HK-2 (cell line): Measurements from ENCODE around the gene ACBD5.
A peak's percentile ranks its signal among the peaks of the same experiment; 100 is the strongest.
"Not testable (repeated sequence)": the region's sequence is repeated elsewhere in the genome, so short reads cannot be mapped to it uniquely, and the experiment has no call there.

ENCODE experiments used
- DNase-seq: peaks from one replicate; pipeline ENCODE4 v3.0.0-alpha.2; 2018; ENCODE audit not compliant: unreplicated experiment

The ACBD5 gene, protein sequence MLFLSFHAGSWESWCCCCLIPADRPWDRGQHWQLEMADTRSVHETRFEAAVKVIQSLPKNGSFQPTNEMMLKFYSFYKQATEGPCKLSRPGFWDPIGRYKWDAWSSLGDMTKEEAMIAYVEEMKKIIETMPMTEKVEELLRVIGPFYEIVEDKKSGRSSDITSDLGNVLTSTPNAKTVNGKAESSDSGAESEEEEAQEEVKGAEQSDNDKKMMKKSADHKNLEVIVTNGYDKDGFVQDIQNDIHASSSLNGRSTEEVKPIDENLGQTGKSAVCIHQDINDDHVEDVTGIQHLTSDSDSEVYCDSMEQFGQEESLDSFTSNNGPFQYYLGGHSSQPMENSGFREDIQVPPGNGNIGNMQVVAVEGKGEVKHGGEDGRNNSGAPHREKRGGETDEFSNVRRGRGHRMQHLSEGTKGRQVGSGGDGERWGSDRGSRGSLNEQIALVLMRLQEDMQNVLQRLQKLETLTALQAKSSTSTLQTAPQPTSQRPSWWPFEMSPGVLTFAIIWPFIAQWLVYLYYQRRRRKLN

DNA sequence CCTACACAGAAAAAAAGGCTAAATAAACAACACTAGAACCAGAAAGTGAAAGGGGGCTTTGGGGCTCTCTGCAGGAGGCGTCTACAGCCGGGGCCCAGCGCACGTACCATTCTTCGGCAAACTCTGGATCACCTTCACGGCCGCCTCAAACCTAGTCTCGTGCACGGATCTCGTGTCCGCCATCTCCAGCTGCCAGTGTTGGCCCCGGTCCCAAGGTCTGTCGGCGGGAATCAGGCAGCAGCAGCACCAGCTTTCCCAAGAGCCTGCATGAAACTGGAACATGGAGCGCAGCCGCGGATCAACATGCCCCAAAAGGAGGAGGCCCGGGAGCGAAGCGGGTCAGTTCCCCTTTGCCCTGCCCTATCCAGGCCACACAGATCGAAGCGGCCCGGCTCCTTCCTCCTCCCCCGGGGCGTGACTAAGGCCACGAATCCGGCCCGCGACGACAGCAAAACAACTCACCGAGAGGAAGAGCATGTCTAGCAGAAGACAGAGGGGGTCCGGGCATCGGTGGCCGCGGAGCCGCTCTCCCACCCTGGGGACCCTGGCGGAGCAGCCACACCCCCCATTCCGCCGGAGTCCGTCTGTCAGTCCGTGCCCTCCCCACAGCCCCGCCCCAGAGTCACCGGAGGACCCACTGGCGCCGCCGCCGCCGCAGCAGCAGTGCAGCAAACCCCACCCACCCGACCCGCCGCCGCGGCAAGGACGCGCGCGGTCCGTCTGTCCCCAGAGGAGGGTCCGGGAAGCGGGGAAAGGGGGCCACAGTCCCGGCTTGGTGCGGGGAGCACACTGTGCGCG, at the start of gene ACBD5:
Gene ACBD5, minus strand, starts transcription at position 586 of the 798 bp plus-strand sequence. Its CDS starts 109 bp downstream, at position 477.
- DNase-seq = peak; percentile 76

DNA sequence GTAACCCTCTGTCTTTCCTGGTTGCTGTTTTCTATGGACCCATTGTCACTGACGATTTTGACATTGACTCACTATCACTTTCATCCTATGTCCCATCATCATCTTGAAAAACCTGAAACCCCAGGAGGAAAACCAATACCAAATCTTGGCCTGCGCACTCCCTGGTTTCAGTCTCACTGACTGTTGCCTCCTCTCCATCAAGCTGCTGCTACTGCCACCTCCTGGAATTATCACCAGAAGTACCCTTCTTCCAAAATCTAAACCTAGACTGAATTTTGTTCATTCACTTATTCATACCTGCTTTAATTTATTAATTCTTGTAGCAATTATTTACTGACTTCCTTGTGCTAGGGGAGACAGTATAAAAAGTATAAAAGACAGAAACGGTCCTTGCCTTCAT, 44.5 kb upstream of the ACBD5 start:
- DNase-seq = no peak

DNA sequence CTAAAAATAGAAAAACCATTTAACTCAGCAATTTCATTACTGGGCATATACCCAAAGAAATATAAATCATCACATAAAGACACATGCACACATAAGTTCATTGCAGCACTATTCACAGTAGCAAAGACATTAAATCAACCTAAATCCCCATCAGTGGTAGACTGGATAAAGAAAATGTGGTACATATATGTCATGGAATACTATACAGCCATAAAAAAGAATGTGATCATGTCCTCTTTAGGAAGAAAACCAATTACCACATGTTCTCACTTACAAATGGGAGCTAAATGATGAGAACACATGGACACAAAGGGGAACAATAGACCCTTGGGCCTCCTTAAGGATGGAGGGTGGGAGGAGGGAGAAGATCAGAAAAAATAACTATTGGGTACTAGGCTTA, 36.0 kb upstream of the ACBD5 start:
- DNase-seq = no peak

DNA sequence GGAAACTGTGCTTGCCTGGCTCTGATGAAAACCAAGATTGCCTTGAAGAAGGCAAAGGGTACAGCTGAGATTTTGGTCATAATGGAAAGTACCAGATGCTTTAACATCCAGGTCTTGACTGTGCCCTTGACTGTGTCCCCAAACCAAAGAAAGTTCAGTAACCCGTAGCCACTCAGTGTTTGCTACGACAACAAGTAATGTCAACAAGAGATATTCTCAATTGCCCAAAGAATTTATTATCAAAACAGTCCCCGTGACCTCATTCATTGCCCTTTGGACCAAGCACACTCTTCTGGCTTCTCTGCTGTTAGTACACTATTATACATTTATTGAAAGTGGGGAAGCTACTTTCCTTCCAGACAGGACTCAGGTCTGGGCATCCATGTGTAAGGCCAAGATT, 25.4 kb upstream of the ACBD5 start:
- DNase-seq = not testable (repeated sequence)

DNA sequence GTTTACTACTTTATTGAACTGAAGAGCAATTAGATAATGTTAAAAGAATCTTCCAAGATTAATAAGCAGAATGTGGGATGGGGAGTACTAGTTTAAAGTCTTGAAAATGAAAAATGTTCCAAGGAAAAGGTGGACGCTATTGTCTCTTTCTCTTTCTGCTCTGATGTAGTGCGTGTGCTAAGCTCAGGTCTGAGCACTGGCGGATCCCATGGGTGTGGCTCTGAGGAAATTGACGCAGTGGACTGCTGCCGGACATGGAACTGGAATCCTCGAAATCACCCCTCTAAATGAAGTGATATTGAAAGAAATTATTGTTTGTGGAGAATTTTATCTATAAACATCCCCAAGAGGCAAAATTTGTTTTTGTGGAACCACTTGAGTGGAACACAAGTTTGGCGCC, 22.2 kb upstream of the ACBD5 start:
- DNase-seq = not testable (repeated sequence)

DNA sequence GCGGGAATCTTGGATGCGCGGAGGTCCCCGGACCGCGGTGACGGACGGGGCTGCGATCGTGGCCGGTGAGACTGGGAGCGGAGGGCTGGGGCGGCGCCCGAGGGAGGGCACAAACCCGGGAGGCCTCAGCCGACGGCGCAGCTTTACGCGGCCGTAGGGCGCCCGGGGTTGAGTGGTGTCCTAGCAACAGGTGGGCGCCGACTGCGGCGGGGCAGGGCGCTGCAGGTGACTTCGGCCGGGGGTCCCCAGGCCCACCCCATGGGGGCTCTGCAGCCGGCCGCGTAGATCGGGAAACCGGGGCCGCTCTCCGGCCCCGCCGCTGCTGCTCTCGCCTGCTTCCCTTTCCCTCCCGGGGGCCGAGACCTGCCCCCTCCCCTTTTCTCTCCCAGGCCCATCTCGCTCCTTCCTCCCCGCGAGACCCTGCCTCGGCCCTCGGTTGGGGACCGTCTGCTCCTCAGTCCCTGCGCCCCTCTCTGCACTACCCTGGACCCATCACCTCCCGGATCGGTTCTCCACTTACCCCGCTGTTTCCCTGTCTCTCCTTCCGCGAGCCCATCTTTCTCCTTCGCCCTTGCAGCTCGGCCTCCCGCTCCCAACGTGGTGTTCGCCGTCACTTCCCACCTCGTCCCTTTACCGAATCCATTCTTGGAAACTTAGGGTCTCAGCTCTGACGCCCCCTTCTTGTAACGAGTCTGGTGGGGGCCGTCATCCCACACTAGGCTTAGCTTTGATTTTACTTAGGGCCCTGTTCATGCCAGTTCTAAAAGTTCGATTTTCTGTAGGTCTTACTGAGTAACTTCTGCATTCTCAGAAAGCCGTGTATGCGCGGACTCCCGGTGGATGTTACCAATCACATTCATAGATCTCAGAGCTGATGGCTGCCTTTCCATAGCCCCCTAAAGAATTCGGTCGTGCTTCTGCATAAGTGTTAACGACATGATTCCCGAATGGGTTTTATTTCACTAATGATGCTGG, 18.5 kb upstream of the ACBD5 start:
- no peak for DNase-seq

DNA sequence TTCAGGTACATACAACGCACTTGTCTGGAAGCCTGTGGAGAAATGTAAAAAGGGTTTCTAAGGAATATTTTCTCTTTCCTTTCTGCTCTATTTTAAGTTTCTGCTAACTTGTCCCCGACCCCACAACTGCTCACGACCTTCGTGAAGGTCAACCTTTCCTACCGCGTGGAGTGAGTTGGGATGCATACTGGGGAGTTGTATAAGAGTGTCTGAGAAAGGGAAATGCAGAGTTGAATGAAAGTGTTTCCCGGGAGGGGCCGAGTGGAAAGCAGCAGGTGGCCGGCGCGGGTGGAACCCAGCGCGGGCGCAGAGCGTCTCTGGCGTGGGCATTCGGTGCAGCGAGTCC, 17.9 kb upstream of the ACBD5 start:
- no peak for DNase-seq

DNA sequence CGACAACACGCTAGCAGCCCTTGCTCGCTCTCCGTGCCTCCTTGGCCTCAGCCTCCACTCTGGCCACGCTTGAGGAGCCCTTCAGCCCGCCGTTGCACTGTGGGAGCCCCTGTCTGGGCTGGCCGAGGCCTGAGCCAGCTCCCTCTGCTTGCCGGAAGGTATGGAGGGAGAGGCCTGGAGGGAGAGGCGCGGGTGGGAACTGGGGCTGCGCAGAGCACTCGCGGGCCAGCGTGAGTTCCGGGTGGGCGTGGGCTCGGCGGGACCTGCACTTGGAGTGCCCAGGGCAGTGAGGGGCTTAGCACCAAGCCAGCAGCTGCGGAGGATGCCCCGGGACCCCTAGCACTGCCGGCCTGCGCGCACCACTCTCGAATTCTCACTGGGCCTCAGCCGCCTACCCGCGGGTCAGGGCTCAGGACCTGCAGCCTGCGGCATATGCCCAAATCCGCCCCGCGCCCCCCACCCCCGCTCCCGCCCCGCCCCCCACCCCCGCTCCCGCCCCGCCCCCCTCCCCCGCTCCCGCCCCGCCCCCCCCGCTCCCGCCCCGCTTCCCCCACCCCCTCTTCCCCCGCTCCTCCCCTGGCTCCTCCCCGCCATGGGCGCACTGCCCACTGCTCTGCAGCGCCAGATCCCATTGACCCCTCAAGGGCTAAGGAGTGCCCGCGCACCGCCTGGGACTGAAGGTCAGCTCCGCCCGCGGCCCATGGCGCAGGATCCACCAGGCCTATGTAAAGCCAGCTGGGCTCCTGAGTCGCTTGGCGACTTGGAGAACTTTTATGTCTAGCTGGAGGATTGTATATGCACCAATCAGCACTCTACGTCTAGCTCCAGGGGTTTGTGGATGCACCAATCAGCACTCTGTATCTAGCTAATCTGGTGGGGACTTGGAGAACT, 15.9 kb upstream of the ACBD5 start:
- DNase-seq = no peak

DNA sequence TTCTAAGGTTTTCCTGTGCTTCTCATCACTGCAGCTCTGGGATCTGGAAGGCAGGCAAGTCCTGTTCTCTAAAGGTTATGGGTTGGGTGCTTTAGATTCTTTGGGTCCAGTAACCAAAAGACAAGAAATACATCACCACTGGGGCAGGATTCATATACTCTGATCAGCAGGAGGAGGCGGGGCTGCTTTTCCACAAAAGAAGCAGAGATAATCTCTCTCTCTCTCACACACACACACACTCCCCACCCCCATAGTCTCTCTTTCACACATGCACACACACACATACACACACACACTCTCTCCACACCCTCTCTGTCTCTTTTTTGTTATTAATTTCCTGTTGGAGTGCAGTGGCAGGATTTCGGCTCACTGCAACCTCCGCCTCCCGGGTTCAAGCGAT, 13.0 kb upstream of the ACBD5 start:
- no peak for DNase-seq

DNA sequence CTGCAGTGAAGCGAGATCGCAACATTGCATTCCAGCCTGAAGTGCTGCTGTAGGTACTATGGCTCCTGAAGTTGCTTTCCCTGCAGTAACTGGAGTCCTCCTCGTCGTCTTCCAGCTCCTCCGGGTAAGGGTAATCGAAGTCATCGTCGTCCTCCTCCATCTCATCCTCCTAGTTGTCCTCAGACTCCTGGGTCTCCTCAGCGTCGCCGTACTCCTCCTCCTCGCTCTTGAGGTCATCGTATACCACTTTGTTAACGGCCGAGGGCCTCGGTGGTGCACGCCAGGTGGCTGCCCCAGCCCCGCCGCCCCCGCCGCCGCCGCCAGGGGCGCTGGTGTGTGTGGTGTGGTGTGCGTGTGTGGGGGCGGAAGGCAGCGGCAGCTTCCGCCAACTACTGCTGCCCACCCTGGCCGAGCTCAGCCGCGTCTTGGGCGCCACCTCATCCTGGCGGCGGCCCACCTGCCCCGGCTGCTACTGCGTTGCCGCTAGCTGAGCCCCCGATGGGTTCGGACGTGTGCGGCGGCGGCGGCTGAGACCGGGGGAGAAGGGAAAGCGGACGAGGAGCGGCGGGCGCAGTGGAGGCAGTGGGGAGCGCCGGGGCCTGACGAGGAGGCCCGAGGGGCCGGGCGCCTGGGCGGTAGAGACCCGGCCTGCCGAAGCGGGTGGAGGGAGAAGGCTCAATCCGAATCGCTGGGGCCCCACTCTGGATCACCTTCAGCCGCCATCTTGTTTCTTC, 11.8 kb upstream of the ACBD5 start:
- no peak for DNase-seq

DNA sequence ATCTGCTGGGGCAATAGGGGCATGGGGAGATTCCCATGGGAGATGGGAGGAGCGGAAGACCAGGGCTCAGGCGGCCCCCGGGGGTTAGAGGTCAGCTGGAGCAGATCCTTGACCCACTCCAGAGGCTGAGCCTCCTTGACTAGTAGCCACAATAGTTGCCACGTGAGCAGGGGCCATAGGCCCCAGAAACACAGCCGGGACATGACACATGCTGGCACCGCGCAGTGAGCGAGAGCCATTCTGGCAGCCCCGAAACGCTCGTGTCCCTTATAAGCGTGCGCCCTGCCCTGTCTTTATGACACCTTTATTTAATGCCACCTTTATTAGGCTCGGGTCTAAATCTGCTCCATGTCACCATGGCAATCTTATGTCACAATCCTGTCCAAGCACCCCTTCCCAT, 11.0 kb upstream of the ACBD5 start:
- DNase-seq = no peak

DNA sequence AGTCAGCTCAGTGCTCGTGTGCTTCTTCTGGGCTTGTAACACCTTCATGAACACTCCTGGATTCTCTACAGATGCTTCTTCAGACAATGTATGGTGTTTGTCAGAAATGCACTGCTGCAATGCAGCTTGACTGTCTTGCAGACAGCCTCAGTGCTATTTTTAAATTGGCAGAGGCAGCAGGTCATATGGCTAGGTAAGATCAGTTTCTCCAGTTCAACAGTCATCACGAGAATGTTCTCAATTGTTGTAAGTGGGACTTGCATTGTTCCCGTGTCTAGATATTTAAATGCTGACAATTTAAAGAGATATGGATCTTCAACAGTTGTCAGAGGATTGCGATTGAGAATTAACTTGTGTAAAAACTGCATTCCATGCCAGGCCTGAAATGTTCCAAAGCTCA, 7.6 kb upstream of the ACBD5 start:
- DNase-seq = no peak

DNA sequence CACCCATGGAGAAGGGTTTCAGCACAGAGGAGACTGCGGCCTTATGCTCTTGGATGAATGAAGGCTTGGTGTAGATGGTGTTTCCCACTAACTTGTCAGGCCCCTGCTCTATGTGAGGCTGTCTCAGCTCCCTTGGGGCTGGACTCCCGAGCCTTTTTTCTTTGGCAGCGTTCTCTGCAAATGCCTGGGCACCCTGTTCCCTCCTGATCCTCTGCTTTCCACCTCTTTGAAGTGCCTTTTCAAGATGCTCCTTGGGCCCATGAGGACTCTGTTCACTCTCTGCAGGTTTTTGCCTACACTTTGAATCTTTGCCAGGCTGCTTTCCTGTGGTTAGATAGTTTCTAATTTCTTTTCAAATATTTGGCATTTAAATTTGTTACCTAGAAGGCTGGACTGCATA, 6.8 kb upstream of the ACBD5 start:
- DNase-seq = no peak

DNA sequence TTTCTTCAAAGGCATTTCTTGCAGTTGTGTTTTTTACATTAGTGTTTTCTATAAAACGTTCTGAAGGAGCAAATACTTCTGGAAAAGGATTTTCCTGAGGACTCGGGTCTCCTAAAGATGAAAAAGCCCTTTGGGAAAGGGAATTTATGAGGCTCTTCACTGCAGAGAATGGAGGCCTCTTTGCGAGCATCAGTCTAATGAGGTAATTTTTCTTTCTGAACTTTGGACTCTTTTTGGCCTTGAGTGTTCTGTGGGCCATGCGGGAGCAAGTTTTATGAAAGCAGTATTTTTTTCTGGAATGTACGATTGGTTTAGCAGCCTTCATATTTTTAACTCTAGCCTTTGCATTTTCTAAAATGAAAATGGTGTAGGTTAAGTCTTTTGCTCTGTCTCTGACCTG, 6.4 kb upstream of the ACBD5 start:
- DNase-seq = no peak

DNA sequence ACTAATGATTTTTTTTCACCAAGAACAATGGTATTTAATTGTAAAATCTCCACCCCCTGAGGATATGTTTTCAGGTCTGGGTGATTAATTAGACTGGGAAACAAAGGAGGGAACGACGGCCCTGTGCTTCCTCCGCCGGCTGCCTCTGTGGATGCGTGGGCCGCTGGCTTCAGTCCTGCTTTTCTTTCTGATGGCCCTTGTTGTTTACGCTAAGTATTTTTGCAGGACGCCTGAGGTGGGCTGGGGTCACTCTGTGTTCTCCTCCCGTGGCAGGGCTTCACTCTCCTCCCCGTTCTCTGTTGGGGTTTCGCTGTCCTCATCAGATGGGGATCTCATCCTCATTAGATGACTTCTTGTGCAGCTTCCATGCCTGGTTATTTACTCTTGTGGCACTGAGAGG, 5.2 kb upstream of the ACBD5 start:
- DNase-seq = no peak

DNA sequence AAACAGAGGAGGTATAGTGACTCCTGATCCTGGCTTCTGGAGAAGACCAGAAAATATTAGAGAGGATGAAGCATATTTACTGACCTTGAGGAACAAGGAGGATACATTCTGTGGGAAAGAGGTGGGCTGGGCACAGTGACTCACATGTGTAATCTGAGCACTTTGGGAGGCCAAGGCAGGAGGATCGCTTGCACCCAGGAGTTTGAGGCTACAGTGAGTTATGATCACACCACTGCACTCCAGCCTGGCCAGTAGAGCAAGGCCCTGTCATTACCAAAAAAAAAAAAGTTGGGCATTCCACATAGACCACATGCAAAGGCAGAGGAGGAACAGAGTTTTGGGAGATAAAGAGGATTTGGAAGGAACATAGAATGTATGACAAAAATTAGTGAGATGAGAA, 4.4 kb upstream of the ACBD5 start:
- DNase-seq = no peak

DNA sequence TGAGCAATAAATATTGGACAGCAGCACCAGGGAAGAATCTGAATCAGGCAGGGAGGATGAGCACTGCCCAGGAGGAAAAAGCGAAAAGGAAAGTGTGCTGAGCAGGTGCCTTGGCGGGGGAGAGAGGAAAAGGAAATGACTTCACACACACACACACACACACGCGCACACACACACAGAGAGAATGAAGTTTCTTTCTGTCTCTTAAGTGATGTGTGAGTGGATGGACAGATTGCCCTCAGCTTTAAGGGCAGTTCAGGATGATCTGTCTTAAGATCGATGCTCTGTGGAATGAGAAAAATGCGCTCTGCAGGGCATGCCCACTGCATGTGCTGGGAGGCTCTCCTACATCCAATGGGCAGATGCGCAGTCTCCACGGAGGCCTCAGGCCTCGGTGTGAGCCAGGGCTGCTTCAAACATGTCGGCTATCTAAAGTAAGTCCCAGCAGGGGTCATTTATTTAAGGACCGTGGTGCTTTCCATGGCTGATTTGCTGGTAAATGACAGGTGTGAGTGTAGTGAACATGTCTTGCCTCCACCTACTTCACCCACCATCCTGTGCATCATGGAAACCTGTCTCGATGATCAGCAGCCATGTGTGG, 2.5 kb upstream of the ACBD5 start:
- peak; percentile 27 for DNase-seq

DNA sequence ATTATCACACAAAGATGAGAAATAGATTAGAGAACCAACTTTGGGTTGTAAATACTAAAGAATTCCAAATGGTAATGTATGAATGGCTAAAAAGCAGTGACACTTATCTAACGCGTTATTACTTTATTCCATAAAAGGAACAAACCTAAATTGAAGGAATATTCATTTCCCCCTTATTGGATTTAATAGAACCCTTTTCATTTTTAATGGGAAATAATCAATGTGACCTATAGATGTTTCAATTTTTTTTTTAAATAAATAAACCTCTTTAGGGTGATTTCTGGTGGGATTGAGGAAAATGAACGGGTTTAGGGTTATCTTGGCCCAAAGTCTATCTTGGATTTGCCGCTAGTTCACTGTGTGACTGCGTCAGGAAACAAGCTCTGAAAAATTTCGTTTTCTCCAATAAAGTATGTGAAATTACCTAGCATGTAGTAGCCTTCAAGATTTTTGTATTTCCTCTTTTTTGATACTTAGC, 1.9 kb upstream of the ACBD5 start:
- DNase-seq = no peak

DNA sequence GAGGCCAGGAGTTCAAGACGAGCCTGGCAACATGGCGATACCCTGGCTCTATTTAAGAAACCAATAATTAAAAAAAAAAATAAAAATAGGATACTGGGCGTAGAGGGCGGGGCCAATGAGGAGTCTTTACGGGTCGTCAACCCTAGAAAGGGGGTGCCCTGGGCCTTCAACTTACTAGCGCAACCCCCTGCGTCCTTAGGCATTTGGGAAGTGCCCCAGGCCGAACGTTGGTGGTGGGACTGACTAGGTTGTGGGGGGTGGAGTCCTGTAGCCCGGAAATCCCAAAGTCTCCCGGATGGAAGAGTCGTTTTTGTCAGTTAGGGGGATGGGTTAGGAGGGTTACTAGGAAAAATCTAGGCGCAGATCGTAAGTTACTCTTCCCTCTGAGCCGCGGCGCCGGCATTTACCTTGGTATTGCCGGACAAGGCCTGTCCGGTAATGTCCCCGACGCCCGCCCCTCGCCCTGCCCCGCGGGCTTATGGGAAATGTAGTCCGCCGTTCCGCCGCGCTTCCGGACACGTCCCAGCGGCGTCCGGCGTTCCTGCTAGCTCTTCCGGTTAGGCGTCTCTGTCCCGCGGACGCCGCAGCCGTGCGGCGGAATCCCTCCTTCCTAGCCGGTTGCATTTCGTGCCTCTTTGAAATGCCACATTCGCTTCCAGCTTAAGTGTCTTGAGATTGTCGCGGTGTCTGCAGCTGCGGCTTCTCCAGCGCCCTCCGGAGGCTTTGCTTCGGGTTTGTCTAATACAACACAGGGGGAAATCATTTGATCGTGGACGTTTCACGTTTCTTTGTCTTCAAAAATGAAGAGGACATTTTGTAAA, 1.3 kb upstream of the ACBD5 start:
- DNase-seq = peak; percentile 84
